Astrocyte (in vitro differentiated cells and primary cell): Measurements from ENCODE around the gene SLC6A20. TPM values are rescaled to one million over a fixed set of nuclear protein-coding genes. Genes with fewer than 3 reads are reported as not detected.

Source experiments
- DNase-seq: peaks from one replicate; pipeline ENCODE4 v3.0.0-alpha.2; 2010; ENCODE audit warnings: low read depth
- FAIRE-seq: peaks from 2 replicates; lab custom pipeline; 2011; peaks lifted over from hg19 to GRCh38; lab: Jason Lieb, UNC
- H2AFZ ChIP-seq: 2 replicates; pipeline ENCODE4 v1.6.0; 2012; ENCODE audit warnings: low read depth, low read length, inconsistent platforms
- H3K27ac ChIP-seq: 2 replicates; pipeline ENCODE4 v1.5.1; 2011; ENCODE audit warnings: low read depth, low read length, inconsistent platforms
- H3K27me3 ChIP-seq: 2 replicates; pipeline ENCODE4 v1.6.0; 2011; ENCODE audit warnings: low read length, inconsistent platforms; ENCODE audit not compliant: insufficient read depth
- H3K36me3 ChIP-seq: 2 replicates; pipeline ENCODE4 v1.5.1; 2011; ENCODE audit warnings: low read length, inconsistent platforms; ENCODE audit not compliant: insufficient read depth
- H3K4me1 ChIP-seq: 2 replicates; pipeline ENCODE4 v1.5.1; 2011; ENCODE audit warnings: low read length, inconsistent platforms; ENCODE audit not compliant: insufficient read depth
- H3K4me2 ChIP-seq: 2 replicates; pipeline ENCODE4 v1.6.0; 2012; ENCODE audit warnings: low read length, inconsistent platforms
- H3K4me3 ChIP-seq: 2 replicates; pipeline ENCODE4 v1.5.1; 2011; ENCODE audit warnings: low read depth, mild to moderate bottlenecking, low read length, inconsistent platforms; ENCODE audit not compliant: insufficient read depth
- H3K79me2 ChIP-seq: 2 replicates; pipeline ENCODE4 v1.6.0; 2012; ENCODE audit warnings: mild to moderate bottlenecking, low read length, inconsistent platforms; ENCODE audit not compliant: insufficient read depth
- H3K9ac ChIP-seq: 2 replicates; pipeline ENCODE4 v1.6.0; 2012; ENCODE audit warnings: mild to moderate bottlenecking, low read length, inconsistent platforms
- H3K9me3 ChIP-seq: 2 replicates; pipeline ENCODE4 v1.5.1; 2012; ENCODE audit warnings: low read depth, mild to moderate bottlenecking, low read length, inconsistent platforms; ENCODE audit not compliant: insufficient read depth
- H4K20me1 ChIP-seq: 2 replicates; pipeline ENCODE4 v1.6.0; 2012; ENCODE audit warnings: low read length, inconsistent platforms; ENCODE audit not compliant: insufficient read depth
- H3K27ac Mint-ChIP-seq: one replicate; pipeline ENCODE4 v1.8.0; 2021; ENCODE audit warnings: mild to moderate bottlenecking, mixed read lengths; ENCODE audit not compliant: unreplicated experiment
- H3K27me3 Mint-ChIP-seq: one replicate; pipeline ENCODE4 v1.8.0; 2021; ENCODE audit warnings: low read depth, mixed read lengths; ENCODE audit not compliant: unreplicated experiment
- H3K36me3 Mint-ChIP-seq: one replicate; pipeline ENCODE4 v1.8.0; 2021; ENCODE audit warnings: low read depth, mixed read lengths; ENCODE audit not compliant: unreplicated experiment
- H3K4me1 Mint-ChIP-seq: one replicate; pipeline ENCODE4 v1.8.0; 2021; ENCODE audit warnings: low read depth, mixed read lengths; ENCODE audit not compliant: unreplicated experiment
- H3K4me3 Mint-ChIP-seq: one replicate; pipeline ENCODE4 v1.8.0; 2021; ENCODE audit warnings: mild to moderate bottlenecking, moderate library complexity, mixed read lengths; ENCODE audit not compliant: unreplicated experiment
- H3K9me3 Mint-ChIP-seq: one replicate; pipeline ENCODE4 v1.8.0; 2021; ENCODE audit warnings: mild to moderate bottlenecking, mixed read lengths; ENCODE audit not compliant: unreplicated experiment
- EZH2 ChIP-seq: IDR thresholded peaks from 2 replicates; pipeline ENCODE4 v1.6.1; 2012; ENCODE audit warnings: mild to moderate bottlenecking, low read length, inconsistent platforms; ENCODE audit not compliant: insufficient read depth
- total RNA-seq: library from RNA; stranded (reverse); gene quantifications from 2 replicates; pipeline ENCODE4 v1.2.1, GENCODE V29; 2021
- TF ChIP-seq, protein P1 (sequence below): IDR thresholded peaks from 2 replicates; pipeline ENCODE4 v1.5.1; 2011; ENCODE audit warnings: low read depth, mild to moderate bottlenecking, inconsistent platforms, low read length, moderate library complexity; ENCODE audit not compliant: insufficient read depth

The SLC6A20 gene
- total RNA-seq, 1 donor from 2014 or later: not detected

DNA sequence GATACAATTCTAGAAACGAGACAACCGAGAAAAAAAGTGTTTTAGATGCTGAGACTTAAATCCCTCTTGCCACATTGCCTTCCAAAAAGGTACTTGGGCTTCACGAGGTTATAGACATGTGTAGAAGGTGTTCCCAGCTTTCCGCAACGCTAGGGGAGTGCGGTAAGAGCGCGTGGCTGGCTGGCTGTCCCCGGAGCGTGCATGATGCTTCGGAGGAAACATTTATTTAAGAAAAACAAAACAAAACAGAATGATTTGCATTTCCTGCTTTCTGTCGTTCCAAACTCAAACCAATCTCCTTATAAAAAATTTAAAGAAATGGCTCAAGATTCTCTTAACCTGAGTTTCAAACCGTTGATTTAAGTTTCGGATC, 841 bp downstream of the SLC6A20 start:
- H3K4me3 ChIP-seq: no peak overlapping the region

DNA sequence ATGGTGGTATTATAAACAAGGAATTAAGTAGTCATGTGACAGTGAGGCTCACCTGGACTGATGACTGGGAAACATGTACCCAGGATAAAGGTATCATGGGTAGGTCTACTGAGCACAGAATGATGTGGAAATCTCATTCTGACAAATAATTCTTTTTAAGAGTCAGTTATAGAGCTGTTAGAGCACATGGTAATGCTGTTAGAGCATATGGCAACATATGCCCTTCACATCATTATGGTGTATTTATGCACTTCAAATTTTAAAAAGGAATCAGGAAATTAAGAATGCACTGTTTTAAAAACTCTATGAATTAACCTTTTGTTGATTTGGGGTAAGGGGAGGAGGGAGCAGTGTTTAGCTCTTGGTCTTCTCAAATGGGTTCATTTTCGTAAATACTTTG, 1.7 kb downstream of the SLC6A20 start:
- no peak overlapping the region for H3K4me3 ChIP-seq
- Mint-ChIP-seq H3K36me3 (no peaks in the 10 kb centered on the region), H3K4me3 (no peak overlapping the region), H3K4me1 (peaks cover 1% of the 10 kb centered on the region), H3K27me3 (peaks cover 65% of the 10 kb centered on the region), H3K9me3 (peaks cover 9% of the 10 kb centered on the region), H3K27ac (no peak overlapping the region)
- no peak overlapping the region for H2AFZ ChIP-seq
- peaks cover 73% of the 10 kb centered on the region for H3K27me3 ChIP-seq
- DNase-seq: no peak
- no peaks in the 10 kb centered on the region for H3K9me3 ChIP-seq
- H3K4me1 ChIP-seq: peaks cover 10% of the 10 kb centered on the region
- H3K36me3 ChIP-seq: no peaks in the 10 kb centered on the region
- H3K27ac ChIP-seq: no peak overlapping the region
- no peaks in the 10 kb centered on the region for H4K20me1 ChIP-seq
- FAIRE-seq: no peak
- TF ChIP-seq EZH2: no peak
- TF ChIP-seq, protein P1, sequence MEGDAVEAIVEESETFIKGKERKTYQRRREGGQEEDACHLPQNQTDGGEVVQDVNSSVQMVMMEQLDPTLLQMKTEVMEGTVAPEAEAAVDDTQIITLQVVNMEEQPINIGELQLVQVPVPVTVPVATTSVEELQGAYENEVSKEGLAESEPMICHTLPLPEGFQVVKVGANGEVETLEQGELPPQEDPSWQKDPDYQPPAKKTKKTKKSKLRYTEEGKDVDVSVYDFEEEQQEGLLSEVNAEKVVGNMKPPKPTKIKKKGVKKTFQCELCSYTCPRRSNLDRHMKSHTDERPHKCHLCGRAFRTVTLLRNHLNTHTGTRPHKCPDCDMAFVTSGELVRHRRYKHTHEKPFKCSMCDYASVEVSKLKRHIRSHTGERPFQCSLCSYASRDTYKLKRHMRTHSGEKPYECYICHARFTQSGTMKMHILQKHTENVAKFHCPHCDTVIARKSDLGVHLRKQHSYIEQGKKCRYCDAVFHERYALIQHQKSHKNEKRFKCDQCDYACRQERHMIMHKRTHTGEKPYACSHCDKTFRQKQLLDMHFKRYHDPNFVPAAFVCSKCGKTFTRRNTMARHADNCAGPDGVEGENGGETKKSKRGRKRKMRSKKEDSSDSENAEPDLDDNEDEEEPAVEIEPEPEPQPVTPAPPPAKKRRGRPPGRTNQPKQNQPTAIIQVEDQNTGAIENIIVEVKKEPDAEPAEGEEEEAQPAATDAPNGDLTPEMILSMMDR: no peak
- no peak overlapping the region for H3K9ac ChIP-seq
- no peak overlapping the region for H3K4me2 ChIP-seq
- no peaks in the 10 kb centered on the region for H3K79me2 ChIP-seq

More for the DNA sequence above, 841 bp downstream of the SLC6A20 start:
- no peak overlapping the region for H3K27ac ChIP-seq
- H3K4me1 Mint-ChIP-seq: peaks cover 1% of the 10 kb centered on the region
- DNase-seq (peak; percentile 2), FAIRE-seq (no peak)
- H3K27me3 Mint-ChIP-seq: peaks cover 69% of the 10 kb centered on the region
- H3K9ac ChIP-seq: no peak overlapping the region
- no peaks in the 10 kb centered on the region for H3K9me3 ChIP-seq
- no peak overlapping the region for H2AFZ ChIP-seq
- H3K9me3 Mint-ChIP-seq: peaks cover 4% of the 10 kb centered on the region
- peak overlapping the region; percentile 80 for H3K4me2 ChIP-seq
- H3K27ac Mint-ChIP-seq: no peak overlapping the region
- TF ChIP-seq, protein P1: no peak
- no peak for TF ChIP-seq EZH2
- H3K79me2 ChIP-seq: no peaks in the 10 kb centered on the region
- peaks cover 71% of the 10 kb centered on the region for H3K27me3 ChIP-seq
- peaks cover 10% of the 10 kb centered on the region for H3K4me1 ChIP-seq
- peak overlapping the region; percentile 70 for H3K4me3 Mint-ChIP-seq
- no peaks in the 10 kb centered on the region for H3K36me3 ChIP-seq
- no peaks in the 10 kb centered on the region for H4K20me1 ChIP-seq
- no peaks in the 10 kb centered on the region for H3K36me3 Mint-ChIP-seq

DNA sequence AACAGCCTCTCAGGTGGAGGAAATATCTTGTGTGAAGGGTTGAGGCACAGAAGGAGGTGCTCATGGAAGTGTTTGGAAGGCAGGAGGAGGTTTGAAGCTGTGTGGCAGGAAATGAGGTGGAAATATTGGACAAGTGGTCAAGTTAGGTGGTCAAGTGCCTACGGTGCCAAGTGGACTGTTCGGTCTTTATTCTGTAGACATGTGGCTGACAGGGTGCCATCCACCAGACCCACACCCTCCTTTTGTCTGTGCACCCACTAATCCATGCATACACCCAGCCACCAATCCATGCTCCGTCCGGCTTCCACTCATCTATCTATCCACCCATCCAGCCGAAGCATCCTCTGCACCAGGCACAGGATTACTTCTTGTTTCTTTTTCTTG, 2.2 kb downstream of the SLC6A20 start:
- Histone ChIP-seq H3K9ac (no peak overlapping the region), H4K20me1 (no peaks in the 10 kb centered on the region), H3K27ac (no peak overlapping the region), H3K79me2 (no peaks in the 10 kb centered on the region), H2AFZ (no peak overlapping the region), H3K27me3 (peaks cover 70% of the 10 kb centered on the region), H3K9me3 (no peaks in the 10 kb centered on the region), H3K4me3 (no peak overlapping the region), H3K4me2 (no peak overlapping the region), H3K4me1 (peaks cover 10% of the 10 kb centered on the region), H3K36me3 (no peaks in the 10 kb centered on the region)
- H3K4me1 Mint-ChIP-seq: peaks cover 1% of the 10 kb centered on the region
- peaks cover 60% of the 10 kb centered on the region for H3K27me3 Mint-ChIP-seq
- H3K27ac Mint-ChIP-seq: no peak overlapping the region
- no peaks in the 10 kb centered on the region for H3K36me3 Mint-ChIP-seq
- FAIRE-seq: no peak
- no peak overlapping the region for H3K4me3 Mint-ChIP-seq
- TF ChIP-seq, protein P1: no peak
- no peak for TF ChIP-seq EZH2
- peaks cover 9% of the 10 kb centered on the region for H3K9me3 Mint-ChIP-seq
- no peak for DNase-seq
